Erythroblast (primary cell): Measurements from ENCODE around the gene ZBTB38.

Experiments
- DNase-seq, 2 experiments: peaks; one replicate each; lab custom pipeline; 2025; lab: John Stamatoyannopoulos, UW
- GATA1 ChIP-seq: IDR thresholded peaks from 2 replicates; pipeline ENCODE4 v1.6.1; 2011; ENCODE audit warnings: low read depth, mild to moderate bottlenecking, control low read depth, low read length, moderate library complexity
- POLR2A ChIP-seq: IDR thresholded peaks from 2 replicates; pipeline ENCODE4 v1.6.1; 2011; ENCODE audit warnings: mild to moderate bottlenecking, low read length

Gene ZBTB38

DNA sequence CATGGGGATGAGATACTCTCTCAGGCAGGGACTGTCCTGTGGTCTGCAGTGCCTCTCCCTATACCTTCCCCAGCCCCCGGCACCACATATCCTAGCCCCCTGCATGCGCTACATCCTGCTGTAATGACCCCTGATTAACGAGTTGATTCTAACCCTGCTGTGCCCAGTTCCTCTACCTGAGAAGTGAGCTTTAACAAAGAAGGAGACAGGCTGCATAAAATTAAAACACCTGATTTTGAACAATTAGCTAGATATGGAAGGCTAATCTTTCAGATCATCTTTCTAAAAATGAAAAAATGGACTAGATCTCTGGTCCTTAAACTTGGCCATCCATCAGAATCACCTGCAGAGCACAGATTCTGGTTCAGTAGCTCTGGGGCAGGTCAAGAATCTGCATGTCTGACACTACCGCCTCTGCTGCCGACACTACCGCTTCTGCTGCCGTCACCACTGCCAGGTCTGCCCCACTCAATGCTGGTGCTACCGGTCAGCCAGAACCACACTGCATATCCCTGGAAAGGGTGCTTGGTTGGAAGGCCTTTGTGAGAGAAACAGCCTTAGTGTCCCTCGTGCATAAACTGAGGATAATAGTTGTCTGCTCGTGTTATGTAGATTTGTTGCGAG, 33.6 kb upstream of the ZBTB38 start:
- TF ChIP-seq POLR2A: no peak
- TF ChIP-seq GATA1: no peak

DNA sequence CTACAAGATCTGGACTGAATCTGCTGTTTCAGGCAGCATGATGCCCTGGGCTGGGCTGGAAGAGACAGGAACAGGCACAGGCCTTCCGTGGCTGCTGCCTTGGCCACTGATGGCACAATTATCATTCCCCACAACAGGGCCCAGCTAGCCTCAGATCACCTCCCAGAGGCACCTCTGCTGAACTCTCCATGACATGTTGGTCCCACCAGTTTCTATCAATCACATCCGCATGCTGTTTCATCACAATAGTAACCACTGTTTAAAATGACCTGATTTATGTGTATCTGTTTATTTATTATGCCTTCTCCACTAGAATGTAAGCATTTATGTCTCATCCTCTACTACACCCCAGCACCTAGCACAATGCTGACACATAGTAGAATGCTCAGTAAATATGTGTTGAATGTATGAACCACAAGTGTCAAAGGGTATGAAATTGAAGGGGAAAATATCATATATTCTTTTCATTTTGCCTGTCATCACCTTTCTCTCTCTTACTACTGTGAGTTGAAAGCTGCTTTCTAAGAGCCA, 32.7 kb upstream of the ZBTB38 start:
- no peak for DNase-seq
- TF ChIP-seq GATA1: no peak
- no peak for TF ChIP-seq POLR2A

More for the DNA sequence above, 33.6 kb upstream of the ZBTB38 start:
- no peak for DNase-seq

DNA sequence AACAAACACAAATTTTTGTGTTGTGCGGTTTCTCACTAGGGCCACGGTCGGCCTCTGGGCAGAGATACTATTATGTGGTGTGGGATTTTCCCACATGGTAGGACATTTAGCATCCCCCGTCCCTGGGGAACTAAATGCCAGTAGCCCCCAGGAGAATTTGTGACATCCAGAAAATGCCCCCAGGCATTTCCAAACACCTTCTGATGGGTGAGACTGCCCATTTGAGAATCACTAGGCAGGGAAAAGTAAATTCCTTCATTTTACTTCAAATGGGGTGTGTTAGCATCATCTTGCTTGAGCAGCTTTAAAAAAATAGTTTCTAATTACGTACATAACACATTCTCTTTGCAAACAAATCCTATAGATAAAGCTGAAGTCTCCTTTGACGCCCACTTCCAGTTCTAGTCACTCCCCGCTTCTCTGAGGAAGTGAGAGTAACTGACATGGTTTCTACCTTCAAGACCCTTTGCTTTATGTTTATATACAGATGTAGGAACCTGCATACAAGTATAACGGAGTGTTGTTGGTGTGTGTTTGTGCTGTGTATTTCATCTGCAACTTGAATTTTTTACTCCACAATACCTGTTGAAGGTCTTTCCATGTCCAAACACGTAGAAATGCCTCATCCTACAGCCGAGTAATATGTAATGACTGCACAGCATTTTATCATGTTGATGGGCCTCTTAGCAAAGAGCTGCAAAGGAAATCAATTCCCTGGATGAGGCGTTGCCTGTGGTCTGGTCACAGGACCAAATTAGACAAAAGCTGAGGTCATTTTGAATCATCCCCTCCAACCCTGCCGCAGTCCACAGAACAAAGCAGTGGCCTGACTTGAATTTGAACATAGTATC, 31.4 kb upstream of the ZBTB38 start:
- no peak for DNase-seq
- TF ChIP-seq GATA1 (no peak), POLR2A (no peak)

DNA sequence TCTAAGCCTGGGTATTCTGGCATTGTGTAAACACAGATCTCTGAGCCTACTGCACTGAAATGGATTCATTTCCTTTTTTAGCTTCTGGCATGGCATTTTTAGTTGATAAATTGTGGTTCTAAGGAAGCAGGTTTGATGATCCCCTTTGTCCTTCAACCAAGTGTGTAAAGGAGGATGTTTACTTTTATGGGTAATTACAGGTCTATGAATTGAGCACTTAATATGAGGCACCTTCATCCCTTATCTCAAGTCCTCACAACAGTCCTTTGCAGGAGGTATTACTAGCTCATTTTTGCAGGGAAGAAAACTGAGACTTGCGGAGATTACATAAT, 30.8 kb upstream of the ZBTB38 start:
- DNase-seq: no peak
- TF ChIP-seq GATA1: no peak
- no peak for TF ChIP-seq POLR2A

DNA sequence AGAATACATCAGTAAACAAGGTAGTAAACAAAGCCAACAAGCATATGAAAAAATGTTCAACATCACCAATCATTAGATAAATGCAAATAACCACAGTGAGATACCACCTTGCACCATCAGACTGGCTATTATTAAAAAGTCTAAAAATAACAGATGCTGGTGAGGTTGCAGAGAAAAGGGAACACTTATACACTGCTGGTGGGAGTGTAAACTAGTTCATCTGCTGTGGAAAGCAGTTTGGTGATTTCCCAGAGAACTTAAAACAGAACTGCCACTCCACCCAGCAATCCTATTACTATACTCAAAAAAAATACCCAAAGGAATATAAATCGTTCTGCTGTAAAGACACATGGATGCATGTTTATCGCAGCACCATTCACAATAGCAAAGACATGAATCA, 30.3 kb upstream of the ZBTB38 start:
- TF ChIP-seq POLR2A: no peak
- TF ChIP-seq GATA1: no peak
- DNase-seq: no peak

DNA sequence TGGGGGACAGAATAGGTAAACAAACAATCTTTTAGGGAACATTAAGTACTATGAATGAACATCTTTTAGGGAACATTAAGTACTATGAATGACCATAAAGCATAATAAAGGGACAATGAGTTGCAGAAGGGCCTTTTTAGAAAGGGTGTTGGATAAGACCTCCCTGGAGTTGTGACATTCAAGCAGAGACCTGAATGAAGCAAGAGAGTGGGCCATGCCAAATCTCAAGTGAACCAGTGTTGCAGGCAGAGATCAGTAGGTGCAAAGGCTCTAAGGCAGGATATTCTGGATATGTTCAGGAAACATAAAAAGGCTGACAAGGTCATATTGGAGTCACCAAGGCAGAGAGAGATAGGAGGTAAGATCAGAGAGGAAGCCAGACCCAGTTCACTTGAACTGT, 29.4 kb upstream of the ZBTB38 start:
- DNase-seq: no peak
- TF ChIP-seq POLR2A: no peak
- no peak for TF ChIP-seq GATA1

DNA sequence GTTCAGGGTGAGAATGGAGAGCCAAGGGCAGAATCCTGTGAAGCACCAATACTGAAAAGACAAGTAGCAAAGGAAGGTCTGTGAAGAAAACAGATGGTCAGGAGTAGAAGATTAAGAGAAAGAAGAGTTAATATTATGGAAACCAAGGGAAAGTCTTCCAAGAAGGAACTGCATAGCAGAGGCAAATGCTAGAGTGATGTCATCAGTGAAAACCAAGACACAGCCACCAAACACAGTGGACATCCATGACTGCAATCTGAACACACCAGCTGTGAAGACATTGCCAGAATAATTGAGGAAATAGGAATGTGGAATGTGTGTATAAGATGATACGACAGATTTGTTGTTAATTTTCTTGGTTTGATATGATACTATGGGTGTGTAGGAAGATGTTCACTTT, 26.8 kb upstream of the ZBTB38 start:
- no peak for TF ChIP-seq POLR2A
- no peak for TF ChIP-seq GATA1
- DNase-seq: no peak

DNA sequence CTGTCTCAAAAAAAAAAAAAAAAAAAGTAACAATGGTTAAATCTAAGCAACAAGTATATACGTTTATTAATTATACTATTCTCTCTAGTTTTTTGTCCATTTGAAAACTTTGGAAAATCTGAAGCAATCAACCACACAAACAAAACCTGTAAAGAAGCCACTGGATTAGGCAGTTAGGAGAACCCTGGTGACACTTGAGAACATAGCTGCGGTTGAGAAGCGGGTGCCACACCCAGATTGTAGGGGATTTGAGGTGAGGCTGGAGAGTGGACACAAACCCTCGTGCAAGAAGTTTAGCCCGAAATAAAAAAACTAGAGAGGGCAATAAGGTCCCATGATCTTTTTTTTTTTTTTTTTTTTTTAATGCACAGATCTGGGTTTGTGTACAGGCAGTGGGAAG, 25.9 kb upstream of the ZBTB38 start:
- no peak for TF ChIP-seq GATA1
- no peak for TF ChIP-seq POLR2A
- no peak for DNase-seq

DNA sequence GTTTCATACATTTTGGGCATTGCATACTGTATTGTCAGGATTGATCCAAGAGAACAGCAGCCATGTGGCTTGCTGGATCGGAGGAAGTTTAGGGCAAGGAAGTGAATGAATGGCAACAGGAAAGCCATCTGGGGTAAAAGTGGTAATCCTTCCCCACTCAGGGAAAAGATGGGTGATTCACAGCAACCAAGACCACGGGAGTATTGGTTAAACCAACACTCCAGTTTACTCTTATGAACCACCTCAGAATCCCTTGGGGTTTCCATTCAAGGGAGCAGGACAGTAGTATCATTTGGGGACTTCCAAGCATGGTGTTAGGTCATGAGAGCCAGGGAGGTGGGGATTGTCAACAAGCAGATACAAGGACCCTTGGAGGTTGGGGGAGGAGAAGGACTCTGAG, 25.2 kb upstream of the ZBTB38 start:
- TF ChIP-seq GATA1 (no peak), POLR2A (no peak)
- no peak for DNase-seq

DNA sequence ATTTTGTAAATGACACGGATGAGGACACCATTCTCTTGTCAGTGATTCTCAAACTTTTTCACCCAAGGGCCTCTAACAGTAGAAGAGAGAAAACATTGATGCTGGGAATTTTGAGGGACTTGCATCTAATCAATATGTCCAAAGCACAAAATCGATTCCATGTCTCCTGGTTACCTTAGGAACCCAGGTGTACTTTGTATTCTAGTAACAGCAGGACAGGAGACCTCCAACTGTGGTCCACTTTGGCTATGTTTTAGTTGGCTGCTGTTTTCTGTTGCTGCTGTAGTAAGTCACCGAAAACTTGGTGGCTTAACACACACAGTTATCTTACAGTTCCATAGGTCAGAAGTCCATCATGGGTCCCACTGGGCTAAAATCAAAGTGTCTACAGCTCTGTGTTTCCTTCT, 24.4 kb upstream of the ZBTB38 start:
- TF ChIP-seq GATA1 (no peak), POLR2A (no peak)
- DNase-seq: no peak

DNA sequence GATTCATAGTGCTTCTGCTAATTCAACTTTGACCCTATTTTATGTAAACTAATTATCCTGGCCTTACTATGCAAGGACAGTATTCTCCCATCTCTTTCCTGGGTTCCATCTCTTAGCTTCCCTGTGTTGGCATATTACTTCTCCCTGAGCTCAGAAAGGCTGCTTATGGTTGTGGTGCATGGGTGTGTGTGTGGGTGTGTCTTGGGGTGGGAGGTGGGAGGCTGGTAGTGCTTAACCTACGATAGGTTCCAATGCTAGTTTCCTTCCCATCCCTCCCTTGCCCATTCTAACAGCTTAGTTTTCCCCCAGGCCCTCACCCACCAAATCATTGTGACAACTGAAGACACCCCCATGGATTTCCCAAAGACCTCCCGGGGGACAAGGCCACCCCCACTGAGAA, 22.8 kb upstream of the ZBTB38 start:
- TF ChIP-seq GATA1 (no peak), POLR2A (no peak)

DNA sequence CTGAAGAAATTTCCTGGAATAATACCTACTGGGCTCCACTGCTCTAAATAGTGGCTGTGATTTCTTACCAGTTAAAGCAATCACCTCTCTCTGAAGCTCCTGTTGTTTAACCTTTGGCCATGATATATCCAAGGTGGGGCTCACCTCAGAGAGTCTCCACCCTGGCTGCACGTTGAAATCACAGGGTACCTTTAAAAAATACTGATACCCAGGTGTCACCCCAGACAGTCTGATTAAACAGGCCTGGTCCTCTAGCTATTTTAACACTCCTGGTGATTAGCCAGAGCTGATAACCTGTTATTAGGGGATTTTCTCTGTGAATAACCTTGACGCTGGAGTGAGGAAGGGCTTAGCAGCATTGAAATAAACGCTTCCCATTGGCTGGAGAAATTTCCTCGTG, 22.3 kb upstream of the ZBTB38 start:
- no peak for DNase-seq
- no peak for TF ChIP-seq GATA1
- TF ChIP-seq POLR2A: no peak

More for the DNA sequence above, 22.8 kb upstream of the ZBTB38 start:
- DNase-seq: no peak

DNA sequence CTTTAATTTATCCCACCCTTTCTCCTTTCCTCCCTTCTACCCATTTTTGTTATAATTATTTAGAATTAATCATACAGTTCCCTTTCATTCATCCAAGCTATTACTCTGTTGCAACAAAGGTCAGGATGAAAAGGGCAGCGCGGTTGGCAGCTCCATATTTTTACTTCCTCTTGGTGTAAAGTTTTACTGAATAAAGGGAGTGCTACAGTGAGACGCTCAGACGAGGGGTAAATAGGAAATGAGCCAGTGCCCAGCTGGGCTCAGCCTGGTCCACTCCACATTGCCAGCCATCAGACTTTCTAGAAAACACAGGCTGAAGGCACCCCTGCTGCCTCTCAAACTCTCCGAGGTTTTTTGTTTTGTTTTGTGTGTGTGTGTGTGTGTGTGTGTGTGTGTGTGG, 21.9 kb upstream of the ZBTB38 start:
- TF ChIP-seq POLR2A: no peak
- no peak for TF ChIP-seq GATA1
- DNase-seq: no peak

DNA sequence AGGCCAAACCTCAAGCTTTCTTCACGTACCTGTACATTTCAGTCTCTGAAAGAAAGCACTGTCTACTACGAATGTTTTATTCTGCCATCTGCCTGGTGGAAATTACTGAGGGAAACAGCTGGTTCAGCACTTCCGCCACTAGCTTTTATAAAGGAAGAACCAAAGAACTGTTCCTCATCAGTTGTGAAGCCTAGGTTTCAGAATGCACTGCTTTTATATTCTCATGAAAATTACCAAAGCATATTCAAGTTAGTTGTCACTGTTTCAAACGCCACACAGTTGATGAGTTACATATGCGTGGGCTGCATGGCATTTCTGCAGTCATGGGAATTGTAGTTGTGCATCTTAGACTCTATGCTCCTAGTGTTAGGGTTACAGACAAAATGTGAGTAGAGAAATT, 21.5 kb upstream of the ZBTB38 start:
- no peak for TF ChIP-seq GATA1
- TF ChIP-seq POLR2A: no peak
- no peak for DNase-seq
